22Rv1 (cell line): ENCODE measurements around the gene PARN.
"Not testable (repeated sequence)": the region's sequence is repeated elsewhere in the genome, so short reads cannot be mapped to it uniquely, and the experiment has no call there.

ENCODE experiments used
- H3K27ac ChIP-seq: fragments of 450-650 bp; 2 replicates; pipeline ENCODE4 v1.5.1; 2017
- CTCF ChIP-seq: fragments of 450-650 bp; IDR thresholded peaks from 2 replicates; pipeline ENCODE4 v1.5.1; 2017; ENCODE audit warnings: mild to moderate bottlenecking
- ZFX ChIP-seq: fragments of 450-650 bp; IDR thresholded peaks from 2 replicates; pipeline ENCODE4 v1.6.1; 2017; ENCODE audit warnings: antibody characterized with exemption, borderline replicate concordance

Gene PARN

DNA sequence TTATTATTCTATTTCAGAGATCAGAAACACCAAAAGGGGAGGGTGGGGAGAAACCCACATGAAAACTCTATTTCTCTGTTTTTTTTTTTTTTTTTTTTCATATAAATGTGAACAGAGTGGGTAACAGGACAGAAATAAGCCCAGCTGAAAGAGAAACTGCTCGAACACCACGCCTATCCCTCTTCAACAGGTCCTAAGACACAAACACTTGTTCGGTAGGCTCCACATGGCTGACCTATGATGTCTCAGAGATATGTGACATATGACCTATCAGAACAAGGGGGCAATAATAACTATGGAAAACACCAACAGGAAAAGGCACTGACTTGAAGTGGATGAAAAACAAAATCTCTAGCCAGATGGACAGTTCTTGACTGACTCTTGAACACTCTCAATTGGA is 44.8 kb downstream of the PARN start:
- TF ChIP-seq CTCF (no peak), ZFX (no peak)
- H3K27ac ChIP-seq: no peak overlapping the region

DNA sequence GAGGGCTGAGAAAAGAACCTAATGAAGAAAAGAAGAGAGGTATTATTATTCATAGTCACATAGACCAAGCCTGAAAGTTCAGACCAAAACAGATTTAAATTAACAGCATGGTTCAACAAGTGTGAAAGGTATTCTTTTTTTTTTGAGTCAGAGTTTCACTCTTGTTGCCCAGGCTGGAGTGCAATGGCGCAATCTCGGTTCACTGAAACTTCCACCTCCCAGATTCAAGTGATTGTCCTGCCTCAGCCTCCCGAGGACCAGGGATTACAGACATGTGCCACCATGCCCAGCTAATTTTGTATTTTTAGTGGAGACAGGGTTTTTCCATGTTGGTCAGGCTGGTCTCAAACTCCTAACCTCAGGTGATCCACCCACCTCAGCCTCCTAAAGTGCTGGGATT is 49.1 kb downstream of the PARN start:
- not testable (repeated sequence) for H3K27ac ChIP-seq

DNA sequence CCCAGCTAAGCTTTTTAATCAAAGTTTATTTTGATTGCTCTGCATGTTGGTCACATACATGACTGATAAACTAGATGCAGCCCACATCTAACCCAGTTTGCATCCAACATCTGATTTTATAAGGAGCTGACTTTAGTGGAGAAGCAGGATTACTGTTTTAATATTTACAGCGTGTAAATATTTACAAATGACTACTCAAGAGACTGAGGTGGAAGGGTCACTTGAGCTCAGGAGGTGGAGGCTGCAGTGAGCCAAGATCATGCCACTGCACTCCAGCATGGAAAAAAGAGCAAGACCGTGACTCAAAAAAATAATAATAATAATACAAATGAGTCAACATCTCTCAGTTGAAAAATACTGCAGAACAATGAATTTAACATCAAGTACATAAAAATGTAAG is 50.8 kb downstream of the PARN start:
- H3K27ac ChIP-seq: no peak overlapping the region
- no peak for TF ChIP-seq ZFX
- TF ChIP-seq CTCF: no peak

DNA sequence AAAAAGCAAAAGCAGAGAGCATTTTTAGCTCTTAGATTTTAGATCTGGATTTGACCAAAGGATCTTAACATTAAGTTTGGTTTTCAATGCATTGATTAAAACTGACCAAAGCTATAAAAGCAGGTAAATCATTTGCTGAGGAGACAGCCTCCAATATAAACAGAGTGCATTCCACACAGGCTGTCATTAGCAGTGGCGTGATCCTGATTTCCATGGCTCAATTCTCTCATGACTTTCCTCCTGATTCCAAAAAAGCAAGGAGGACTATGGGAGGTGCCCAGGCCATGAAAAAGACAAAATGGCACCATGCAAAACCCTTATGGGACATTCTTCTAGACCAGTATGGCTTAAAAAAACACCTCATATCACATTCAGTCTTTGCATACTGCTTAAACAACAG is 53.5 kb downstream of the PARN start:
- no peak for TF ChIP-seq ZFX
- TF ChIP-seq CTCF: no peak
- no peak overlapping the region for H3K27ac ChIP-seq

- H3K27ac ChIP-seq: no peak overlapping the region
- no peak for TF ChIP-seq CTCF
- no peak for TF ChIP-seq ZFX
These were observed 54.0 kb downstream of the PARN start for GRCh38 chr16:14576069-14576468.

DNA sequence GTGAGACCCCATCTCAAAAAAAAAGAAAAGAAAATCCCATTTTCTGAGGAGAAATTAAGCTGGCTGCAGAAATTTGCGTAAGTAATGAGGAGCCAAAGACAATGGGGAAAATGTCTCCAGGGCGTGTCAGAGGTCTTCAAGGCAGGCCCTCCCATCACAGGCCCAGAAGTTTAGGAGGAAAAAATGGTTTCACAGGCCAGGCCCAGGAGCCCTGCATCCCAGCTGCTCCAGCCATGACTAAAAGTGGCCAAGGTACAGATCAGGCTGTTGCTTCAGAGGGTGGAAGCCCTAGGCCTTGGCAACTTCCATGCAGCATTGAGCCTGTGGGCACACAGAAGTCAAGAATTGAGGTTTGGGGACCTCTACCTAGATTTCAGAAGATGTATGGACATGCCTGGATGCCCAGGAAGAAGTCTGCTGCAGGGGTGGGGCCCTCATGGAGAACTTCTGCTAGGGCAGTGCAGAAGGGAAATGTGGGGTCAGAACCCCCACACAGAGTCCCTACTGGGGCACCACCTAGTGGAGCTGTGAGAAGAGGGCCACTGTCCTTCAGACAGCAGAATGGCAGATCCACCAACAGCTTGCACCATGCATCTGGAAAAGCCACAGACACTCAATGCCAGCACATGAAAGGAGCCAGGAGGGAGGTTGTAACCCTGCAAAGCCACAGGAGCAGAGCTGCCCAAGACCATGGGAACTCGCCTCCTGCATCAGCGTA is 55.2 kb downstream of the PARN start:
- H3K27ac ChIP-seq: not testable (repeated sequence)

- no peak overlapping the region for H3K27ac ChIP-seq
- TF ChIP-seq CTCF (no peak), ZFX (no peak)
These were observed 57.5 kb downstream of the PARN start for GRCh38 chr16:14572535-14572934.

DNA sequence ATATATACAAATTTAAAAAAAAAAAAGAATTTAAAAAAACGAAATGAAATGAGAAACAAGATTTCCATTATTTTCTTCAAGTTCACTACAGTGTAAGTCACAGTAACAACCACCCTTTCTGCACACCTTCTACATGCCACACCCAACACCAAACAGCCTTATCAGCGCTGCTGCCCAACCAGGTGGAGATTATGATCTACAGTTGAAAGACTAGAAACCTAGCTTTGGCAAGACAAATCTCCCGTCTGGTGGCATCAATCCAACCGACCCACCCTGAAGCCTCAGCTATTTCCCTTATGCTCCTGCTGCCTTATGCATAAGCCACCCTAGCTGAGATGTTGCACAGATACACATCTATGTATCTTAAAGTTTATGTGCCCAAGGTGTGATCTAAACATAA is 60.8 kb downstream of the PARN start:
- no peak overlapping the region for H3K27ac ChIP-seq
- TF ChIP-seq CTCF: no peak
- no peak for TF ChIP-seq ZFX
